A375 (cell line): ENCODE measurements around the gene OR11H7. TPM values are rescaled to one million over a fixed set of nuclear protein-coding genes. Genes with fewer than 3 reads are reported as not detected.

Experiments used
- total RNA-seq: library from RNA; depleted of rRNA; stranded (reverse); fragments of >200 nt; shearing (Covaris generic); gene quantifications from 2 replicates; pipeline ENCODE4 v1.2.3, GENCODE V29; 2014; rRNA removed

The OR11H7 gene
- not detected in 2 replicates for total RNA-seq

DNA sequence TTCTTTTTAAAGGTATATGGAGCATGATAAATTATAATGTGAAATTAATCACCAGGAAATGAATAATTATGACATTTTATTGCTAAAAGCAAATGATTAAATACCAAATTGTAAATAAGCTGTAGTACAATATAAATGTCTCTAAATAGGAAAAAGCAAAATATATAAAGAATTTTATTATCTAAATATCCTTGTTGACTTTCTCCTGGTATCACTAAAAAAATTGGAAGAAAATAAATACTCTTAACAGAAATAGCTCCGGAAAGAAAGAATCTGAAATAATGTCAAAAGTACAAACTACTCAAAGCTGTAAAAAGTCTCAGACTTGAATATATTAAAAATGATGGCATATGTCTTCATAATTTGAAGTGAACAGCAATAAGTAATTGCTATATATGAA is at the start of gene OR11H7:
Gene OR11H7, plus strand, starts transcription at position 301 of the 400 bp plus-strand sequence.

DNA sequence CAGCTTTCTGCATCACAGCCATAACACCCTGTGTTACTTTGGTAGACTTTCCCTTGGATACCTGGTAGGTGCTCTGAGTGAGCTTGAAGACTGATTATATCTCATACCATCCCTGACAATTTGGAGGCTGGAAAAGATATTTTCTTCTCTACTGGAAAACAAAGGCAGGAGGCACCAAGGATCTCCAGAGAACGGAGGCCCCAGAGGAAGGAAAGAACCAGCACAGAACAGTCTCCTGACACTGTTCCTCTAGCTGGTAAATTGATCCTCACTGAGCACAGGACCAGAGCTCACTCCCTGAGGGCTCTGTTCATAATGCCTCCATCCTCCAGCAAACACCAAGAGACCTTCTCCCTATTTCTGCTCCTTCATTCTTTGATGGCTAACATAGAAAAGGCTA is 38.2 kb upstream of the OR11H7 start, which contains the start of gene OR11G2:
Gene OR11G2, plus strand, starts transcription at position 301 of the 400 bp plus-strand sequence. CDS start 6,542 bp downstream, outside the sequence.

DNA sequence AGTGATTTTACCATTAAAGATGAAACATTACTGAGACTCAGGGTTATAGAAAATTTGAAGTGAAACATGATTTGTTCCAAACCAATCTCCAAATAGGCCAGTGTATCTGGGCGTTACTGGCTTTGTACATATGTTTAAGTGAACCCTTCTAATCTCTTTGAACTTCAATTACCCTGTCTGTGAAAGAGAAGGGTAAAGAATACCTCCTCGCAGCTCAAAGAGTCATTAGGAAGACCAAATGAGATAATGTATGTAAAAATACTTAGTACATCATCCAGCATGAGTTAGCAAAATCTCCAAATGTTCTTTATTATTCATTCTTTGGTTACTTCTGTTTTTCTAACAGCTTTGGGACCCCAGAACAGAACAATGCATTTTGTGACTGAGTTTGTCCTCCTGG is 5.4 kb upstream of the OR11H7 start, which contains the start of gene OR11H6:
Gene OR11H6, plus strand, starts transcription at position 301 of the 400 bp plus-strand sequence. Its CDS starts 0 bp downstream, at position 301.

Other genes with a start within 250 kb of the OR11H7 start
- not detected in 2 replicates for gene OR4Q2, start 226.8 kb upstream of the OR11H7 start, total RNA-seq
- gene OR4K14, start 209.7 kb upstream of the OR11H7 start, total RNA-seq: not detected in 2 replicates
- gene OR4K13, start 192.9 kb upstream of the OR11H7 start, total RNA-seq: not detected in 2 replicates
- gene OR4L1, start 168.9 kb upstream of the OR11H7 start, total RNA-seq: not detected in 2 replicates
- not detected in 2 replicates for gene OR4K17, start 118.2 kb upstream of the OR11H7 start, total RNA-seq
- not detected in 2 replicates for gene OR4N5, start 90.2 kb upstream of the OR11H7 start, total RNA-seq
- gene OR11G2, start 38.1 kb upstream of the OR11H7 start, total RNA-seq: not detected in 2 replicates
- not detected in 2 replicates for gene OR11H6, start 5.3 kb upstream of the OR11H7 start, total RNA-seq
- not detected in 2 replicates for gene OR11H4, start 10.3 kb downstream of the OR11H7 start, total RNA-seq
- gene TTC5, start 77.0 kb downstream of the OR11H7 start, total RNA-seq: 12.7 and 17.9 TPM in 2 replicates
- gene CCNB1IP1, start 104.3 kb downstream of the OR11H7 start, total RNA-seq: 54.5 and 54.8 TPM in 2 replicates
- 19.1 and 23.5 TPM in 2 replicates for gene PARP2, start 114.7 kb downstream of the OR11H7 start, total RNA-seq
- 7.1 and 8.3 TPM in 2 replicates for gene TEP1, start 184.5 kb downstream of the OR11H7 start, total RNA-seq
- gene KLHL33, start 207.2 kb downstream of the OR11H7 start, total RNA-seq: 0.05 TPM in 1 of 2 replicates, not detected in the other
- gene OSGEP, start 225.8 kb downstream of the OR11H7 start, total RNA-seq: 16.4 and 19.1 TPM in 2 replicates
- 86.7 and 96.2 TPM in 2 replicates for gene APEX1, start 226.2 kb downstream of the OR11H7 start, total RNA-seq
- 13.1 and 14.8 TPM in 2 replicates for gene PIP4P1, start 232.5 kb downstream of the OR11H7 start, total RNA-seq
- gene PNP, start 240.4 kb downstream of the OR11H7 start, total RNA-seq: 59.5 and 62.4 TPM in 2 replicates